ENCODE measurements around the gene HELT. TPM values are rescaled to one million over a fixed set of nuclear protein-coding genes. Genes with fewer than 3 reads are reported as not detected.
A peak's percentile ranks its signal among the peaks of the same experiment; 100 is the strongest.

The HELT gene
- total and polyA plus RNA-seq, 4 donors = 0.09 to 2.5 (median 0.53) TPM; not detected in 1

DNA sequence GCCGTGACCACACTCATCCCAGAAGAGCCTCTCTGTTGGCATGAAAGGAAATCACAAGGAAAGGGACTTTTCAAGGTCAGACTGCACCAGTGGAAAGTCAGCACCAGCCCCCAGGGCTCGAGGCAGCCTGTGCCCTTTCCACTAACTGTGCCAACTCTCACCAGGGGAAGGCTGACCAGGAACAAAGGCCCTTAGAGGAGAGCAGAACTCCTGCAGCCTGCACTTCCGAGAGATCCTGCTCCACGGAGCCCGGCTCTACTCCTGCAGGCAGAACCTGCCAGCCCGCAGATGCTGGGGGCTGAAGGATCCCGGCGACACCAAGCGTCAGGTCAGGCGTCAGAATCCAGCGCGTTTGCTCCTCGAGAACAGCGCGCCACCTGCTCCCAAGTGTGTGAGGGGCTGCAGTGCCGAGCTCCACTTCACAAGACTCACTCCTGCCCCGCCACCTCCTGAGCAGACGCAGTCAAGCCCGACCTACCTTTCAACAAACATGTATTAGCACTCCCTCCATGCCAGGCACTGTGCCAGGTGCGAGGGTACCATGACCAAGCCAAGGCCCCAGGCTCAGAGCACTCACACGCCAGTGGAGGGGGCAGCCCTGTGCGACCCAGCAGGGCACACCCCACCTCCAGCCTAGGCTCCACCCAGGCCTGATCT lies 13.6 kb upstream of the HELT start:
- DNase-seq = peak; percentile 44 to 61 (median 58)
- ATAC-seq (ENCODE audit: insufficient read depth, low FRiP score) = peak; percentile 41
- Histone ChIP-seq H3K36me3 (ENCODE audit: control insufficient read depth in 4 of 4, insufficient read depth in 4 of 4, low read length in 4 of 4) (no peaks in the 10 kb centered on the region), H3K4me1 (ENCODE audit: control insufficient read depth in 5 of 5, insufficient read depth in 5 of 5, low read length in 5 of 5) (peaks cover 0 to 8% (median 0%) of the 10 kb centered on the region in 5 donors), H3K27me3 (ENCODE audit: control insufficient read depth in 3 of 3, insufficient read depth in 3 of 3, low read length in 2 of 3) (peaks cover 0 to 9% (median under 1%) of the 10 kb centered on the region in 3 donors), H3K4me3 (no peak overlapping the region), H3K9ac (ENCODE audit: insufficient read depth in 1 of 2, low read length in 2 of 2) (no peak overlapping the region), H3K9me3 (ENCODE audit: control insufficient read depth in 4 of 4, insufficient read depth in 3 of 4, low read length in 3 of 4) (peaks cover 0 to 1% (median 0%) of the 10 kb centered on the region in 4 donors), H3K27ac (ENCODE audit: low read depth in 1 of 2, low read length in 1 of 2) (no peak overlapping the region)
- 27 to 29% methylated on average over 22 of the region's 22 CpGs for WGBS, 2 donors
- no peak for TF ChIP-seq CTCF (IDR thresholded peaks at IDR 0.05; ENCODE audit: control extremely low read depth, extremely low read depth)

DNA sequence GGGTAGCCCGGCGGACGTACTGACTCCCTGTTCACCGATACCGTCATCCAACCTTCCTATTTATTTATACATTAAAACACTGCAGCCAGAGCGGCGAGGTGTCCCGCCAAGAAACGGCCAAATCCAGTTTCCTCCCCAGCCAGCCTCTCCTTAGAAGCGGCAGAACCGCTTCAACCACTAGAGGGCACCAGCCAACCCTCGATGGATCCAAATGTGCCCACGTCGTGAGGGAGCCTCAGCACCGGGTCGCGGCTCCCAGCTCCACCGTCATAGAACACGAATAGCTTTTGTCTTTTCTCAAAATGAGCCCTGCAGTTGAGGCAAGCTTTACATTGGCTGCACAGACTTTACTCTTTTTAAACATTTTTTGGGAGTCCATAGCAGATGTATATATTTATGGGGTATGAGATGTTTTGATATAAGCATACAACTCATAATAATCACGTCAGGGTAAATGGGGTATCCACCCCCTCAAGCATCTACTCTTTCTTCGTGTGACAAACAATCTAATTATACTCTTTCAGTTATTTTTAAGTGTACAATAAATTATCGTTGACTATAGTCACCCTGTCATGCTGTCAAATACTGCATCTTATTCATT lies 13.0 kb upstream of the HELT start:
- Histone ChIP-seq H3K27me3 (ENCODE audit: control insufficient read depth in 3 of 3, insufficient read depth in 3 of 3, low read length in 2 of 3) (peaks cover 0 to 16% (median 7%) of the 10 kb centered on the region in 3 donors), H3K4me3 (no peak overlapping the region), H3K27ac (ENCODE audit: low read depth in 1 of 2, low read length in 1 of 2) (no peak overlapping the region), H3K4me1 (ENCODE audit: control insufficient read depth in 5 of 5, insufficient read depth in 5 of 5, low read length in 5 of 5) (peaks cover 0 to 8% (median 0%) of the 10 kb centered on the region in 5 donors), H3K9me3 (ENCODE audit: control insufficient read depth in 4 of 4, insufficient read depth in 3 of 4, low read length in 3 of 4) (peaks cover 0 to 1% (median 0%) of the 10 kb centered on the region in 4 donors), H3K9ac (ENCODE audit: insufficient read depth in 1 of 2, low read length in 2 of 2) (no peak overlapping the region), H3K36me3 (ENCODE audit: control insufficient read depth in 4 of 4, insufficient read depth in 4 of 4, low read length in 4 of 4) (no peaks in the 10 kb centered on the region)
- DNase-seq (peak; percentile 84 to 89 (median 86)), ATAC-seq (ENCODE audit: insufficient read depth, low FRiP score) (peak; percentile 95)
- WGBS, 2 donors = 5% methylated on average over 22 of the region's 22 CpGs
- TF ChIP-seq CTCF (IDR thresholded peaks at IDR 0.05; ENCODE audit: control extremely low read depth, extremely low read depth) = peak; percentile 79

GRCh38 chr4:185011408-185011807 lies 6.9 kb upstream of the HELT start:
- 25% methylated on average over 8 of the region's 8 CpGs for WGBS, 2 donors

More at GRCh38 chr4:185011408-185011807, 6.9 kb upstream of the HELT start:
- Histone ChIP-seq H3K36me3 (ENCODE audit: control insufficient read depth in 4 of 4, insufficient read depth in 4 of 4, low read length in 4 of 4) (no peaks in the 10 kb centered on the region), H3K4me1 (ENCODE audit: control insufficient read depth in 5 of 5, insufficient read depth in 5 of 5, low read length in 5 of 5) (peaks cover 0 to 4% (median 0%) of the 10 kb centered on the region in 5 donors), H3K4me3 (no peak overlapping the region), H3K27me3 (ENCODE audit: control insufficient read depth in 3 of 3, insufficient read depth in 3 of 3, low read length in 2 of 3) (peaks cover 7 to 56% (median 48%) of the 10 kb centered on the region in 3 donors), H3K9me3 (ENCODE audit: control insufficient read depth in 4 of 4, insufficient read depth in 3 of 4, low read length in 3 of 4) (peaks cover 0 to 7% (median 0%) of the 10 kb centered on the region in 4 donors), H3K9ac (ENCODE audit: insufficient read depth in 1 of 2, low read length in 2 of 2) (no peak overlapping the region), H3K27ac (ENCODE audit: low read depth in 1 of 2, low read length in 1 of 2) (no peak overlapping the region)
- TF ChIP-seq CTCF (IDR thresholded peaks at IDR 0.05; ENCODE audit: control extremely low read depth, extremely low read depth) = no peak
- DNase-seq (peak in 1 of 3 donors; percentile 38), ATAC-seq (ENCODE audit: insufficient read depth, low FRiP score) (no peak)
